Tibial nerve (tissue), 4 donors: ENCODE measurements around the gene ANXA10.

ENCODE experiments used
- CTCF ChIP-seq, 5 experiments: fragments of 200-600 bp in 3 of 5; fragments of 450-650 bp in 2 of 5; sonication (generic) in 3 of 5; IDR thresholded peaks; one replicate each; pipeline ENCODE4 v1.5.1; 2016 to 2019; ENCODE audit warnings: antibody characterized with exemption in 5 of 5, mild to moderate bottlenecking in 3 of 5, moderate library complexity in 2 of 5
- EP300 ChIP-seq, 2 donors: sonication (generic); formaldehyde crosslinking; IDR thresholded peaks; one replicate each; pipeline ENCODE4 v1.6.1; 2017; ENCODE audit warnings: antibody characterized with exemption in 2 of 2, mild to moderate bottlenecking in 1 of 2
- POLR2A ChIP-seq, 2 donors: fragments of 450-650 bp; IDR thresholded peaks; one replicate each; pipeline ENCODE4 v1.6.1; 2017; ENCODE audit warnings: antibody characterized with exemption in 2 of 2, mild to moderate bottlenecking in 2 of 2, moderate library complexity in 2 of 2

GRCh38 chr4:168118116-168118655 is 25.8 kb downstream of the ANXA10 start:
- TF ChIP-seq POLR2A (IDR thresholded peaks at IDR 0.05) (no peak), CTCF (IDR thresholded peaks at IDR 0.05) (no peak), EP300 (IDR thresholded peaks at IDR 0.05) (no peak)
